Activated T-cell treated with anti-CD3 and anti-CD28 coated beads, Interleukin-2, amount 50 U/mL, for 4 hours (primary cell): ENCODE measurements around the gene DNAJB6. TPM values are rescaled to one million over a fixed set of nuclear protein-coding genes. Genes with fewer than 3 reads are reported as not detected.

ENCODE experiments used
- ATAC-seq, 2 donors: fragments of 200-7000 bp; cut with Tn5 transposase; one replicate each; pipeline ENCODE4 v1.10.0; 2021
- DNase-seq: peaks from one replicate; pipeline ENCODE4 v3.0.0-alpha.2; 2020
- H3K27me3 Mint-ChIP-seq: one replicate; pipeline ENCODE4 v1.8.0; 2021; ENCODE audit warnings: low read depth, mixed read lengths
- H3K36me3 Mint-ChIP-seq: one replicate; pipeline ENCODE4 v1.8.0; 2022; ENCODE audit warnings: mixed read lengths; ENCODE audit not compliant: insufficient read depth
- H3K4me1 Mint-ChIP-seq: one replicate; pipeline ENCODE4 v1.8.0; 2021; ENCODE audit warnings: low read depth, mixed read lengths
- H3K4me3 Mint-ChIP-seq: one replicate; pipeline ENCODE4 v1.8.0; 2021; ENCODE audit warnings: mild to moderate bottlenecking, moderate library complexity, mixed read lengths
- H3K9me3 Mint-ChIP-seq: one replicate; pipeline ENCODE4 v1.8.0; 2021; ENCODE audit warnings: mixed read lengths
- total RNA-seq, 3 donors: library from RNA; stranded (reverse); gene quantifications; one replicate each; pipeline ENCODE4 v1.2.1, GENCODE V29; 2021

The DNAJB6 gene
- total RNA-seq, 3 donors from 2014 or later, result 107 to 129 (median 117) TPM

DNA sequence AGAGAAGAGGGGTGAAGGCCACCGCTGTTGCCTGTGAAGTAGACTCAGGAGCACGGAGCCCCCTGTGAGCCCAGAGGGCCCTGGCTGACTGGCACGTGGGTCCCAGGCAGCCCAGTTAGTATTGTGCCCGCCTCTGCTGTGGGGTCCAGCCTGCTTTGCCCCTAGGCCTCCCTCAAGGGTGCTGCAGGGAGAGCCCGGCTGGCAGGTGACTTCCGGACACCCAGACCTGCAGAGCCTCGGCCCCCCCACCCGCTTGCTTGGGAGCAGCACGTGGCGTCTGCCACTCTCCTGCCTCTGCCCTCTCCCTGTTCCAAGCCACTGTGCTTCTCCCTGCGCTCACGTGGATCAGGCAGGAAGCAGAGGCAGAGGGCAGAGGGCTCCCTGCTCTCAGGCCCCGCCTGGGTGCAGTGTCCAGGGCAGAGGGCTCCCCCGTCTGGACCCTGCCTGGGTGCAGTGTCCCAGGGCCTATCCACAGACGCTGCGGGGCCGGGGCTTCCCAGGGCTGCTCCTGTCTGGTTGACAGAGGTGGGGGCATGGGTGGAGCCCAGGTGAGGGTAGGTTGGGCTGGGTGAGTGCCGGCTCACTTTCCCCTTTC lies 88.4 kb downstream of the DNAJB6 start:
- H3K4me3 Mint-ChIP-seq, result no peak overlapping the region
- DNase-seq (no peak), ATAC-seq (no peak)
- no peaks in the 10 kb centered on the region for H3K9me3 Mint-ChIP-seq
- no peaks in the 10 kb centered on the region for H3K27me3 Mint-ChIP-seq
- H3K4me1 Mint-ChIP-seq, result no peaks in the 10 kb centered on the region
- no peaks in the 10 kb centered on the region for H3K36me3 Mint-ChIP-seq

DNA sequence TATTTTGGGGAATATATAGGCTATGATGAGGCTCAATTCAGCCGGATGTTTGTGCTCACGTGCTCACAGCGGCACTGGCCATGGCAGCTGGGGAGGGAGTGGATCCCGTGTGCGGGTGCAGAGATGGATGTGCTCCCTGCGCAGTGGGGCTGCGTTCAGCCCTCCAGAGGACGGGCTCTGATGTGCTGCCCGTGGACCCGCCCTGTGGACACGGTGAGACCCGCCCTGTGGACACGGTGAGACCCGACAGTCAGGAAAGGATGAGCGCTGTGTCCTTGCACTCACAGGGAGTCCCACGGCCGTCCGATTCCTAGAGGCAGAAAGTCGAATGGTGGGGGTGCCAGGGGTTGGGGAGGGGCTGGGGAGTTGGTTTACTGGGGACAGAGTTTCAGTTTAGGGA lies 89.0 kb downstream of the DNAJB6 start:
- no peaks in the 10 kb centered on the region for H3K36me3 Mint-ChIP-seq
- no peaks in the 10 kb centered on the region for H3K9me3 Mint-ChIP-seq
- no peaks in the 10 kb centered on the region for H3K27me3 Mint-ChIP-seq
- DNase-seq (no peak), ATAC-seq (no peak)
- no peak overlapping the region for H3K4me3 Mint-ChIP-seq
- H3K4me1 Mint-ChIP-seq, result no peaks in the 10 kb centered on the region

GRCh38 chr7:157426463-157427301 lies 89.9 kb downstream of the DNAJB6 start:
- H3K36me3 Mint-ChIP-seq, result no peaks in the 10 kb centered on the region
- ATAC-seq (no peak), DNase-seq (no peak)
- no peaks in the 10 kb centered on the region for H3K9me3 Mint-ChIP-seq
- H3K4me3 Mint-ChIP-seq, result no peak overlapping the region
- no peaks in the 10 kb centered on the region for H3K27me3 Mint-ChIP-seq
- H3K4me1 Mint-ChIP-seq, result no peaks in the 10 kb centered on the region

DNA sequence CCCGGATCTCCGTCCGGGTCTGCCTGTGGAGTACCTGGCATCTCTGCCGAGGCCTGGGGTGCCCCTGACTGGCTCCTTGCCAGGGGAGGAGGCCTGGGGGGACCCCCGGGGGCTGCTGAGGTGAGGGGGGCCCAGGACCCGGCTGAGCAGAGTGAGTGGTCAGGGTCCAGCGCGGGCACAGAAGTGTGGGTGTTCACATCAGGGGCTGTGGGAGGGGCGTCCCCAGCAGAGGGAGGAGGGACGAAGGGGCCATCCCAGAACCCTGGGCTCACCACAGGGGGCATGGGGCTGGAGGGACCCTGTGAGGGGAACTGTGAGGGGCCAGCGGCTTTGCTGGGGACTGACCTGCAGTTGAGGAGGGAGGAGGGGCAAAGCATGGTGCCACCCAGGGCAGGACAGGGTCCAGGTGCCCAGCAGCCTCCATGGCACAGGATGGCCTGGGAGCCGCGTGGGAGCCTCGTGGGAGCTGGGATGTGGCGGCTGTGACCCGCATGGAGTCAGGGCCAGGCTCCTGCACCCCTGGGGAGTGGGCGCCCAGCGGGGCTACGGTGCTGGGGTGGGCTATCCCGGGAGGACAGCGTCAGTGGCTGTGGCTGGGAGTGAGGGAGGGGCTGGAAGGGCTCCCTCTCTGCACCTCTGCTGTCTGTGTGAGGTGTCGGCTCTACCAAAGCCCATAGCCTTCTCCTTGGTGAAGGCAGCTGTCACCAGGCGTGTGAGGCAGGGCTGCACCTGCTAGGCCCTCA lies 91.2 kb downstream of the DNAJB6 start:
- ATAC-seq (no peak), DNase-seq (no peak)
- H3K4me3 Mint-ChIP-seq, result no peak overlapping the region
- peaks cover 6% of the 10 kb centered on the region for H3K4me1 Mint-ChIP-seq
- H3K27me3 Mint-ChIP-seq, result no peaks in the 10 kb centered on the region
- H3K9me3 Mint-ChIP-seq, result no peaks in the 10 kb centered on the region
- no peaks in the 10 kb centered on the region for H3K36me3 Mint-ChIP-seq

DNA sequence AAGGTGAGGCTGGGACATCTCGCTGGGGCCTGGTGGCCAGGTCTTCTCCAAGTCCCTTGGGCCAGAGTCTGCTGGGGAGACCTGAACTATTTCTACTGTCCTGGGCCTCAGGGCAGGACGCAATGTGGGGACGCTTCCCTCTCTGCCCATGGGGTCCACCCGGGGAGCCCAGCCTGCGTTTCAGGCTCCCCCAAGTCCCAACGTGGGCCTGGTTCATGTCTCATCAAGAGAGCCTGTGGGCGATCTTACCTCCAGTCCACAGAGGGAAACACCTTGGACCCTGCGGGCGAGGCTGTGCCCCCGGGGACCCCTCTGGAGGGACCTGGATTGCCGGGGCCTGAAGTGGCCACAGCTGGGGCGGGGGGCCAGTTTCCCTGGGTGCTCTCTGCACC lies 91.7 kb downstream of the DNAJB6 start:
- Mint-ChIP-seq H3K27me3 (no peaks in the 10 kb centered on the region), H3K36me3 (no peaks in the 10 kb centered on the region), H3K4me3 (no peak overlapping the region), H3K9me3 (no peaks in the 10 kb centered on the region), H3K4me1 (peaks cover 12% of the 10 kb centered on the region)
- DNase-seq (no peak), ATAC-seq (no peak)

DNA sequence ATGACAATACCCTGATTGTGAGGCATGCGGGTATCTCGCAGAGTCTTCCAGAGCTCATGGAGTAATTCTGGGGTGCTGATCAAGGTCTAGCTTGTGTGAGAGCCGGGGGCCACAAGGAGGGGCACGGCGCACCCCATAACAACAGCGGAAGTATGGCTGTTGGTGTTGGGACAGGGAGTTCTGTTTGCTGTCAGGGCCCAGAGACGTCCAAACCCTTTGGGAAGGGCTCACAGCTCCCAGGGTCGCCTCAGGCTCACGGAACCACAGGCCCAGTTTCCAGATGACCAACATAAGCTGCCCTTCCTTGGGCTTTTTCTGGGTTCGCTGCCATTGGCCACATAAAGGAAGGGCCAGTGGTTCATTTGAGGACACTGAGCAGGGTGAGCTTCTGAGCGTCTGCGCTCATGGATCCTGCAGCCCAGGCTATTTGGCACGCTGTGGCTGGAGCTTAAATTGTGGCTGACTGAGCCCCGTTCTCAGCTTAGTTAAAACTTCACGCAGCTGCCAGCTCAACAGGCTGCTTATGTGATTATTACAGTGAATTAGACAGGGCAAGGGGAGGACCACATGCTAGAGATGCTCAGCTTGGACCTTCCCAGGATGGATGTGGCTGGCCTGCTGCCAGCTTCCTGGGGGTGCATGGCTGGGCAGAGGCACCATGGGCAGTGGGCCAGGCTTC lies 92.3 kb downstream of the DNAJB6 start:
- no peaks in the 10 kb centered on the region for H3K9me3 Mint-ChIP-seq
- no peaks in the 10 kb centered on the region for H3K36me3 Mint-ChIP-seq
- H3K27me3 Mint-ChIP-seq, result no peaks in the 10 kb centered on the region
- no peak overlapping the region for H3K4me3 Mint-ChIP-seq
- H3K4me1 Mint-ChIP-seq, result peaks cover 14% of the 10 kb centered on the region
- ATAC-seq (no peak), DNase-seq (no peak)

GRCh38 chr7:157429680-157430224 lies 92.9 kb downstream of the DNAJB6 start:
- H3K27me3 Mint-ChIP-seq, result no peaks in the 10 kb centered on the region
- DNase-seq, result no peak
- no peaks in the 10 kb centered on the region for H3K9me3 Mint-ChIP-seq
- H3K36me3 Mint-ChIP-seq, result no peaks in the 10 kb centered on the region
- no peak for ATAC-seq
- H3K4me1 Mint-ChIP-seq, result peaks cover 14% of the 10 kb centered on the region
- no peak overlapping the region for H3K4me3 Mint-ChIP-seq

GRCh38 chr7:157430721-157431120 lies 93.9 kb downstream of the DNAJB6 start:
- H3K9me3 Mint-ChIP-seq, result no peaks in the 10 kb centered on the region
- DNase-seq (no peak), ATAC-seq (no peak)
- no peaks in the 10 kb centered on the region for H3K27me3 Mint-ChIP-seq
- no peaks in the 10 kb centered on the region for H3K36me3 Mint-ChIP-seq
- peaks cover 14% of the 10 kb centered on the region for H3K4me1 Mint-ChIP-seq
- H3K4me3 Mint-ChIP-seq, result no peak overlapping the region

DNA sequence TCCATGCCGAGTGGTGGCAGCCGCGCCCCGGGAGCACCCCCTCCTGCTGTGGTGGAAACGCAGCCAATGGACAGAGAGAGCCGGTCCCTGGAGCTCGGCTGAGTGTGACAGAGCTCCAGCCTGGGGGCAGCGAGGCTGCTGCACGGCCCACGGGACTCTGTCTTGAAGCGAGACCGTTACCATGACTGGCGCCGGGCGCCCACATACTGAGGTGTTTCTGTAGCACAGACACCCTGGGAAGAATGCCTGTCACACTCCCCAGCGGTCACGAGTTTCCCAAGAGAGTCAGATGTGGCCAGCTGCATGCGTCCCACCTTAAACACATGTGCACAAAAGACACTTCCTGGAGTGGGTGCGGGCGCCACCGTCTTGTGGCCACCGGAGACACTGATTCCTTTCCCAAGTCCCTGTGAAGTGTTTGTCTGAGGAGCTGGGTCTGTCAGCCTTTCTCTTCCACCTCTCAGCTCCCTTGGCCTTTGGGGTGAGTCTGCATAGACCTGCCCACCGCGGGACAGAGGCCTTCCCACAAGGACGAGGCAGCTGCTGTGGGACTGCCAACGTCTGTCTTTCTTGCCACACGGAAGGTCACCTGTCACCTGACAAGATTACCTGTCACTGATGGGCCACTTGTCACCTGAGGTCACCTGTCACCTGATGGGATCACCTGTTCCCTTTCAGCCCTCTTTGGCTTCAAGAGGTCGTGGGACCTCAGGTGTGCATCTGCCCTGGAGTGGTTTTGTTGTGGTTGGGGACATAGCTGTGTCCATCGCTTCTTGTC lies 94.6 kb downstream of the DNAJB6 start:
- no peak for ATAC-seq
- H3K4me3 Mint-ChIP-seq, result no peak overlapping the region
- no peak for DNase-seq
- no peaks in the 10 kb centered on the region for H3K36me3 Mint-ChIP-seq
- H3K9me3 Mint-ChIP-seq, result no peaks in the 10 kb centered on the region
- H3K4me1 Mint-ChIP-seq, result peaks cover 14% of the 10 kb centered on the region
- no peaks in the 10 kb centered on the region for H3K27me3 Mint-ChIP-seq

DNA sequence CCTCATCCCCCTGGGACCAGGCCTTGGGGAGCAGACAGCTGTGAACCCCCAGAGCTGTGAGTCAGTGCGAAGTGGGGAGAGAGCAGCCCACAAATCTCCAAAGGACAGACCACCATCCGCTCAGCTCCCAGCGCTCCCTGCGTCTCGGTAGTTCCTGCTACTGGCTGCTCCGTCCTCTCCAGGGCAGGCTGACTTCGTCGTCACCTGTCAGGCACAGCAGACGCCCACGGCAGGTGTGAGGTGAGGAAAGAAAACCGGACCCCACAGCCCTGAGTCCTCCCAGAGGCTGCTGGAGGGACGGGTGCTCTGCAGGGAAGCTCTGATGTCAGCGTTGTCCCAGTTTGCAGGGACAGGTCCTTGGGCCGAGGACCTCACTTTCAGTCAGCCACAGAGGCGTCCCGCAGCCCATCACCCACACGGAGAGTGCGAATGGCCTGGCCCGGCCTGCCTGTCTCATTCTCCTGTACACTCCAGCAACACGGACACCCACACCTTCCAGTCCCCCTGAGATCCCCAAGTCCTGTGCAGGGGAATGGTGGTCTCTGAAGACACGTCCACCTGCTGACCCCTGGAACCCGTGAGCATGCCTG lies 95.2 kb downstream of the DNAJB6 start:
- Mint-ChIP-seq H3K9me3 (no peaks in the 10 kb centered on the region), H3K27me3 (no peaks in the 10 kb centered on the region), H3K4me1 (peaks cover 14% of the 10 kb centered on the region), H3K4me3 (no peak overlapping the region), H3K36me3 (no peaks in the 10 kb centered on the region)
- DNase-seq (no peak), ATAC-seq (no peak)

GRCh38 chr7:157432541-157432956 lies 95.7 kb downstream of the DNAJB6 start:
- H3K4me1 Mint-ChIP-seq, result peaks cover 14% of the 10 kb centered on the region
- no peaks in the 10 kb centered on the region for H3K27me3 Mint-ChIP-seq
- no peaks in the 10 kb centered on the region for H3K36me3 Mint-ChIP-seq
- H3K9me3 Mint-ChIP-seq, result no peaks in the 10 kb centered on the region
- DNase-seq (no peak), ATAC-seq (peak; percentile 18 to 24)
- peak overlapping the region; percentile 1 for H3K4me3 Mint-ChIP-seq

- peak; percentile 44 to 50 for ATAC-seq
Observed at GRCh38 chr7:157432957-157433576, 96.3 kb downstream of the DNAJB6 start.

GRCh38 chr7:157433628-157434027 lies 96.8 kb downstream of the DNAJB6 start:
- Mint-ChIP-seq H3K4me3 (no peak overlapping the region), H3K4me1 (peaks cover 14% of the 10 kb centered on the region), H3K27me3 (no peaks in the 10 kb centered on the region), H3K36me3 (no peaks in the 10 kb centered on the region), H3K9me3 (no peaks in the 10 kb centered on the region)
- DNase-seq (no peak), ATAC-seq (no peak)

More at GRCh38 chr7:157432957-157433576, 96.3 kb downstream of the DNAJB6 start:
- peaks cover 14% of the 10 kb centered on the region for H3K4me1 Mint-ChIP-seq
- H3K36me3 Mint-ChIP-seq, result no peaks in the 10 kb centered on the region
- DNase-seq, result peak; percentile 51
- no peaks in the 10 kb centered on the region for H3K27me3 Mint-ChIP-seq
- H3K4me3 Mint-ChIP-seq, result peak overlapping the region; percentile 14
- no peaks in the 10 kb centered on the region for H3K9me3 Mint-ChIP-seq
